Middle frontal gyrus (tissue), 1 donor: Measurements from ENCODE around the gene UGCG.
"Not testable (repeated sequence)": the region's sequence is repeated elsewhere in the genome, so short reads cannot be mapped to it uniquely, and the experiment has no call there.

Experiments
- DNase-seq: peaks from one replicate; pipeline ENCODE4 v3.0.0-alpha.2; 2015; ENCODE audit warnings: low spot score; ENCODE audit errors: extremely low spot score

UGCG gene

DNA sequence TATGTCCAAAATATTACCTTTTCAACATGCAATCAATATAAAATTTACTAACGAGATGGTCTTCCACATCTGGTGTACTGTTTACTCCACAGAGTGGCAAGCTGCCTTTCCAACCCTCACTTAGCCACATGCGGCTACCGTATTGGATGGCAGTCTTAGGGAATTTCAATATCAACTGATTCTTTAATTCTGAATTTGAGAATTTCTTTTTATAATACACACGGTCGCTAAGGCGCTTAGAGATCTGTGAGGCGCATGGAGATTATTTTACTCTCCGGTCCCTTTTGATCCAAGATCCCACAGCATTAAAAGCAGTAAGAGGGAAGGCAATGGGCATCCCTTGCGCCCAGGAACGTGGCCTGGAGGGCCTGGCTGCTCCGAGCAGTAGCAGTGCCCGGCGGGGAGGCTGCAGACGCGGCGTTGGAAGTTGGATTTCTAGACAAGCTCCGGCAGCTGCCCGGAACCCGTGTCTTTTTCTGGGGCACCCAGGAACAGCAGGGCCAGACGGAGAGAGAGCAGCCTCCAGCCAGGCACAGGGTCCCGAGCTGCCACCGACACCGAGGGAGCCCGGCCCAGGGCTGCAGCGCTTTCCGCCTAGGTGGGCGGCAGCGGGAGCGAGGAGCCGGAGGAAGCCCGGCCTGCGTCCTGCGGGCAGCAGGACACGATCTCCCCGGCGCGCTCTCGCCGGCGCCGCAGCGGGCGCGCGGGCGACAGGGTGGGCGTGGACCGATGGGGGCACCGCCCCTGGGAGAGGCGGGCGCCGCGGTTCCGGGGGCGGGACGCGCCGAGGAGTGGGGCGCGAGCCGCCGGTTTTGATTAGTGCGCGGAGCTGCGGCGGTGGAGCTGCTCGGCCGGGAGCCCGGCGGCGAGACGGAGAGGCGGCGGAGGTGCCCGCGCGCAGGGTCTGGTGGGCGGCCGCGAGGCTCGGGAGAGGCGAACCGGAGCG lies at the start of gene UGCG:
Gene UGCG, plus strand, starts transcription at position 819 of the 946 bp plus-strand sequence. CDS start 402 bp downstream, outside the sequence.
- DNase-seq, result peak; percentile 85

DNA sequence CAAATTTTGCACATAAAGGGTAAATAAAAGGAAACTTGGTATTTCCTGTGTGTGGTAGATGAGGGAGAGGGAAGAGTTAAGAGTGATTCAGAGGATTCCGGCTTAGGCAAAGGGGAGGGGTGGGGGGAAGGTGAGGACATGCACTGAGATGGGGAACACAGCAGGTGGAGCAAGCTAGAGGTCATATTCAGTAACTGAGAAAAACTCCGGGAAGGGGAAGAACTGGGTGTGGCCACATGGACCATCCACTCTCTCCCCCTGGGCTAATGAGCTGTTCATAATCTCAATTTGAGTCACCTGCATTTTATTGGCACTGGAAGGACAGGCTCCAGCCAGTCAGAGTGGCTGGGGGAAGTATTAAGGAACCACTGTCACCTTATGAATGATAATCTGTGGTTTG lies 45.1 kb upstream of the UGCG start:
- DNase-seq, result no peak

- no peak for DNase-seq
Observed at GRCh38 chr9:111852291-111852690, 44.3 kb upstream of the UGCG start.

DNA sequence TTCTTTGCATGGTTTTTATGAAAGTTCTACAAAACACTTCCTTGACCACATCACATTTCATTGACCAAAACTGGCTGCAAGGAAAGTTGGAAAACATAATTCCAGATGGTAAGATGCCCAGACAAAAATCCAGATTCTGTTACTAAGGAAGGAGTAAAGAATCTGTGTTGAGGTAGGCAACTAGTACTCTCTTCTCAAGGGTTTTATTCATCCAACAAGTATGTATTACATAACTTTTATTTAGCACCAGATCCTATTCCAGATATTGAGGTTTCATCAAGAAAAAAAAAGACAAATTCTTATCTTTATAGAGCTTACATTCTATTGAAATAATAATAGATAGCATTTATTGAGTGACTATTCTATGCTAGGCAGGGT lies 43.2 kb upstream of the UGCG start:
- DNase-seq, result no peak

DNA sequence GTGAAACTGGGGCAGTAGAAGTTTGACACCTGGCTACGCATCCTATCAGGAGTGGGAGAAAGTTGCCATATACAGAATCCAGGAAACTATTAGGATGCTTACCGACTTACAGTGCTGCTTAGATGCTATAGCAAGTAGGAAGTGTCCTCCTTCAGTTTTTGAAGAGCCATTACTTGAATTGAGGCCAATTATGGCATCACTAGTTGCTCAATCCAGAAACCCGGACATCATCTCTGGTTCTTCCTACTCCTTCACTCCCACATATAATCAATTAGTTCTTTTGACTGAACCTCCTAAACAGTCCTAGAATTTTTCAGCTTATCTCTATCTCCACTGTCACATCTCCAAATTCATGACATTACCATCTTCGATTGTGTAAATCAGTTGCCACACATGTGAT lies 41.8 kb upstream of the UGCG start:
- DNase-seq, result no peak

GRCh38 chr9:111857555-111858211 lies 38.9 kb upstream of the UGCG start:
- no peak for DNase-seq

DNA sequence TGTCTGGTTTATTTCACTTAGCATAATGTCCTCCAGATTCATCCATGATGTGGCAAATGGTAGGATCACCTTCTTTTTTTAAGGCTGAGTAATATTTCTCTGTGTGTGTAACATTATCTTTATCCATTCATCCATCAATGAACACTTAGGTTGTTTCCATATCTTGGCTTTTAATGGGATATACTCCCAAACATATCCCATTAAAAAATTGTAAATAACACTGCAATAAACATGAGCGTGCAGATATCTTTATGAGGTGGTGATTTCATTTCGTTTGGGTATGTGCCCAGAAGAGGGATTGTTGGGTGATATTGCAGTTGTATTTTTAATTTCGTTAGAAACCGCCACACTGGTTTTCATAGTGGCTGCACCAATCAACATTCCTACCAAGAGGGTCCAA lies 36.2 kb upstream of the UGCG start:
- DNase-seq, result no peak

- DNase-seq, result no peak
Observed at GRCh38 chr9:111863636-111864035, 33.0 kb upstream of the UGCG start.

GRCh38 chr9:111866976-111867375 lies 29.6 kb upstream of the UGCG start:
- no peak for DNase-seq

GRCh38 chr9:111868475-111868874 lies 28.1 kb upstream of the UGCG start:
- DNase-seq, result no peak

GRCh38 chr9:111870774-111871498 lies 25.7 kb upstream of the UGCG start:
- no peak for DNase-seq

DNA sequence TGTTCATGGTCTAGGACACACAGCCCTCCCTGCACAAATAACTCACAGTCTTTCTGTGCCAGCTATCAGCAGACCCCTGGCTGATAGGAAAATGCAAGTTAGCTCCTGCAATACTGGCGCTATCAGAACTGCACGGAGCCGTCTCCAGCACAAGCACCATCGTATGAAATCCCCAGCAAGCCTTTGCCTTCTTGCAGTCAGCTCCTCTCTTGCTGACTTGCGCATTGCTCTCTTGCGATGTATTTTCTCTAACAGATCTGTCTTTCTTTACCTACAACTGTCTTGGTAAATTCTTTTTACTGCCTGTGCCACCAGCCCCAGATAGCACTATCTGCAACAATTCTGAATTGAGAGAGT lies 25.1 kb upstream of the UGCG start:
- DNase-seq, result no peak

GRCh38 chr9:111872886-111873285 lies 23.7 kb upstream of the UGCG start:
- no peak for DNase-seq

- no peak for DNase-seq
Observed at GRCh38 chr9:111873901-111874300, 22.7 kb upstream of the UGCG start.

GRCh38 chr9:111874500-111874899 lies 22.1 kb upstream of the UGCG start:
- DNase-seq, result no peak

GRCh38 chr9:111875291-111875690 lies 21.3 kb upstream of the UGCG start:
- DNase-seq, result not testable (repeated sequence)

DNA sequence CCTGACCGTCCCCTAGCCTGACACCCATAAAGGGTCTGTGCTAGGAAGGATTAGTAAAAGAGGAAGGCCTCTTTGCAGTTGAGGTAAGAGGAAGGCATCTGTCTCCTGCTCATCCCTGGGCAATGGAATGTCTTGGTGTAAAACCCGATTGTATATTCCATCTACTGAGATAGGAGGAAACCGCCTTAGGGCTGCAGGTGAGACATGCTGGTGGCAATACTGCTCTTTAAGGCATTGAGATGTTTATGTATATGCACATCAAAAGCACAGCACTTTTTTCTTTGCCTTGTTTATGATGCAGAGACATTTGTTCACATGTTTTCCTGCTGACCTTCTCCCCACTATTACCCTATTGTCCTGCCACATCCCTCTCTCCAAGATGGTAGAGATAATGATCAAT lies 20.9 kb upstream of the UGCG start:
- not testable (repeated sequence) for DNase-seq

DNA sequence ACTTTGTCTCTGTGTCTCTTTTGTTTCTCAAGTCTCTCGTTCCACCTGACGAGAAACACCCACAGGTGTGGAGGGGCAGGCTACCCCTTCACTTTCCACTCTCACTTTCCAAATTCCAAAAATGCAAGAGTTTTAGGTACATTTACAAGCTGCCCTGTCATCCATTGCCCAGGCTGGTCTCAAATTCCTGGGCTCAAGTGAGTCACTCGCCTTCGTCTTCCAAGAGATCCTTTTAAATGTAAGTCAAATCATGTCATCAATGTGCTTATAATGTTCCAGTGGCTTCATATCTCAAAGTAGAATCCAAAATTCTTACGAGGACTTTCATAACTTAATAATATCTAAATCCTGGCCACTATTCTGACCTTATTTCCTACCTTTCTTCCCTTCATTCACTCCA lies 20.4 kb upstream of the UGCG start:
- no peak for DNase-seq

DNA sequence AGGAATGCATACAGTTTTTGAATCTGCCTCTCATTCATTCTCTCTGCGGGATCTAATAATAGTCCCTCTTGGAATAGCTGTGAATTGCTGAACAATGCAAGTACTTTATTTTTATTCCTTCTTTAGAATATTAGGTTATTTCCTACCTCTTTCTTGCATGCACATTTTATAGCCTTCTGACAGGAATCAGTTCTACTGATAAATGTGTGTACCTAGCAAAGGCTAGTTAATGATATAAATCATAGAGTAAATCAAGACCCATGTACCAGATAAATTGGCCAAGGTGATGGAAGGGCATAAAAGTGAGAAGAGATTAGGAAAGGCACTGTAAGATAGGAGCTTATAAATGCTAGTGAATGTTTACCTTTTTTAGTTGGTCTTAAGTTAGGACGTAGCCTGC lies 19.2 kb upstream of the UGCG start:
- no peak for DNase-seq

DNA sequence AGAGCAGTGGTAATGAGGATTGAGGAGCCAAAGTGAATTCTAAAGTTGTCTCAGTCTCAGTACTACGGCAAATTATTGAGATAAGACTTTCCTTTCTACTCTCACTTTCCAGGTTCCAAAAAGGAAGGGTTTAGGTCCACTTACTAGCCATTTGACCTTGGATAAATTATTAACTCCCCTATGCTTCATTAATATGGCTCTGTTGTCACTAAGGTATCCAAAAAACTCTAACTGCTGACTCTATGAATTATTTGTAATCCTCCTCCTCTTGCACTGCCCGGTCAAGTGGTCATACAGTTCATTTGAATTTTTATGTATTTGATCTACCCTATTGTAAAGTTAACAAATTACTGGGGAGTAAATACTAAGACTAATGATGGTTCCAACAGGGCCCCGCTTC lies 17.7 kb upstream of the UGCG start:
- DNase-seq, result no peak

DNA sequence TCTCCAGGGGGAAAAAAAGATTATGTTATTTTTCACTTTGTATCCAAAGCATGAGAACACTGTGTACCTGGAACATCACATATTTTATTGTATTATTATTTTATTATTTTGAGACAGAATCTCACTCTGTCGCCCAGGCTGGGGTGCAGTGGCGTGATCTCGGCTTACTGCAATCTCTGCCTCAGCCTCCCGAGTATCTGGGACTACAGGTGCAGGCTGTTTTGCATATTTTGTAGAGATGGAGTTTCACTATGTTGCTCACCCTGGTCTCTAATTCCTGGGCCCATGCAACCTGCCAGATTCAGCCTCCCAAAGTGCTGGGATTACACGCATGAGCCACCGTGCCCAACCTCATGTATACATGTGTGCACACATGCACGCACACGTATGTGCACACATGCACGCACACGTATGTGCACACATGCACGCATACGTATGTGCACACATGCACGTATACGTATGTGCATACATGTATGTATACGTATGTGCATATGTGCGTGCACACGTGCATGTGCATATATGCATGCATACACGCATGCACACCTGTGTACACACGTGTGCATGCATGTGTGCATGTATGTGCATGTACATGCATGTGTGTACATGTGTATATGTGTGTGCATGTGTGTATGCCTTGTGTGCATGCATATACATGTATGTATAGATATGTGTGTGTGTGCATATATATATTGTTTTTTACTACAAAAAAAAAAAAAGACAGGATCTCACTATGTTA lies 9.5 kb upstream of the UGCG start:
- DNase-seq, result no peak
